CD4-positive, alpha-beta T cell treated with Interferon alpha-2 for 1 hour (primary cell): ENCODE results near the gene IMPACT.

Experiments used
- DNase-seq, 2 donors: peaks; one replicate each; pipeline ENCODE4 v3.0.0-alpha.2; 2020 to 2022

The IMPACT gene

DNA sequence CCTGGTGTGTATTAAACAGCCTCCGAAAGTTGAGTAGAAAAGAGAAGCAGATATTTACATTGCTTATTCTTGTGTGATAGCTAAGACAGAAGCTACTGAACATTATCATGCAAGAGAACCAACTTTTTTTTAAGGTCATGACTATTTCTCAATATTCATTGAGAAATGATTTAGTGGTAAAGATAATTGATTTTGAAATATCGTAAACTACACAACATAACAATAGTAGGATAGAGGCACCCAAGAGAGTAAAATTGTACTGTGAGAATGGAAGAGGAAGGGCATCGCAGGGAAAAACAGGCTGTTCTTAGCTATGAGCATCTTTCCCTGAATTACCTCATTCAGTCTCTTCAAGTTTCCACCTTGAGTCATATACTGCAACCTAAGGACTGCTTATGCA, 59.2 kb downstream of the IMPACT start:
- no peak for DNase-seq

DNA sequence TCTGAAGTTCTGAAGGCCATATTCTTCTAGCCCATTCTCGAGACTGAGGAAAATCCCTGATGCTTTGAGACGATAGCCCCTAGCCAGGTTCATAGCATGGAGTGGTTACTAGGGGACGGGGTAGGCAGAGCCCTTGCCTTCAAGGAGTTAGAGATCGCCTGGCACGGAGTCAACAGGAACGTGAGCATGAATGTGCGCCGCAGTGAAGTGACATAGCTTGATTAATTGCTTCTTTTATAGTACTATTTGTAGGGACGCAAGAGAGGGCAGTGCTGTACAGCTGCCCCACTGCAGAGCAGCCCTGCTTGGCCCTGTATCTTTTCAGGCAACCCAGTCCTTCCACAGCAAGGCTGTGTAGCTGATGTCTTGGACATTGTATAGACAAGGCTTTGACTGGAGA, 60.2 kb downstream of the IMPACT start:
- DNase-seq, result no peak

DNA sequence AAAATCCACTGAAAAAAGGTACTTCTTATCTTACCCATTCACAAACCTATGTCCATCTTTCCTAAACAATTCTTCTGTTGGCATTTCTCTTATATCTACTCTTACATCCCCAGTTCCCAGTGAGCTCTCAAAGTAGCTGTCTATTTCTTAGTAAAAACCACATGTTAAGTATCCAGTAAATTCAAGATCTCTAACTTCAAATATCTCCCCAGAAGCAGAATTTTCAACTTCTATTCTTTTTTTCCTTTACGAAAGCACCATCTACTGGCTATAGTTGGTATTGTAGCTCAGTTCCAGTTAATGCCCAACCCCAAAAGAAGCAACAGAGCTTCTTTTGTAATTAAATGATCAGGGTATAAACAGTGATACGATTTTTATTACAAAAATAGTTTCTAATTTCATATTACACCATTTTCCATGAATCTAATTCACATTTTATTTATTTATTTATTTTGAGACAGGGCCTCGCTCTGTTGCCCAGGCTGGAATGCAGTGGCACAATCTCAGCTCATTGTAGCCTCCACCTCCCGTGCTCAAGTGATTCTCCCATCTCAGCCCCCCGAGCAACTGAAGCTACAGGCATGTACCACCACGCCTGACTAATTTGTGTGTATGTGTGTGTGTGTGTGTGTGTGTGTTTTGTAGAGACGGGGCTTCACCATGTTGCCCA, 62.5 kb downstream of the IMPACT start:
- DNase-seq, result peak in 1 of 2 donors; percentile 56

DNA sequence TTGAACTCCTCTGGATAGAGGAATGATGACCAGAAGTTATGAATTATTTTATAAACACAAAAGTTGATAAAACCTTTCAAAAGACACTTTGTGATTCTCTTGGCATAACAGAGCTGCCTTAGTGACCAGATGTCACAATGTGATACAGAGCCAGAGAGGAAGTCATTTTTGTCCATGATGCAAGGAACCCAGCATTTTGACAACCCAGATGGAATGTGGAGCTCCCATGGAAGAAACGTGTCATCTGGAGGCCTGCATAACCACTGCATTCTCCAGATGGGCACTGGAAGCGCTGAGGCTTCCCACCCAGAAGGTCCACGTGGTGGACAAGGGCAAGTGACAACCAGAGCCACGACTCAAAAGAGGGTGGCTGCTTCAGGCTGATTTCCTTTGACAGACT, 64.1 kb downstream of the IMPACT start:
- no peak for DNase-seq

DNA sequence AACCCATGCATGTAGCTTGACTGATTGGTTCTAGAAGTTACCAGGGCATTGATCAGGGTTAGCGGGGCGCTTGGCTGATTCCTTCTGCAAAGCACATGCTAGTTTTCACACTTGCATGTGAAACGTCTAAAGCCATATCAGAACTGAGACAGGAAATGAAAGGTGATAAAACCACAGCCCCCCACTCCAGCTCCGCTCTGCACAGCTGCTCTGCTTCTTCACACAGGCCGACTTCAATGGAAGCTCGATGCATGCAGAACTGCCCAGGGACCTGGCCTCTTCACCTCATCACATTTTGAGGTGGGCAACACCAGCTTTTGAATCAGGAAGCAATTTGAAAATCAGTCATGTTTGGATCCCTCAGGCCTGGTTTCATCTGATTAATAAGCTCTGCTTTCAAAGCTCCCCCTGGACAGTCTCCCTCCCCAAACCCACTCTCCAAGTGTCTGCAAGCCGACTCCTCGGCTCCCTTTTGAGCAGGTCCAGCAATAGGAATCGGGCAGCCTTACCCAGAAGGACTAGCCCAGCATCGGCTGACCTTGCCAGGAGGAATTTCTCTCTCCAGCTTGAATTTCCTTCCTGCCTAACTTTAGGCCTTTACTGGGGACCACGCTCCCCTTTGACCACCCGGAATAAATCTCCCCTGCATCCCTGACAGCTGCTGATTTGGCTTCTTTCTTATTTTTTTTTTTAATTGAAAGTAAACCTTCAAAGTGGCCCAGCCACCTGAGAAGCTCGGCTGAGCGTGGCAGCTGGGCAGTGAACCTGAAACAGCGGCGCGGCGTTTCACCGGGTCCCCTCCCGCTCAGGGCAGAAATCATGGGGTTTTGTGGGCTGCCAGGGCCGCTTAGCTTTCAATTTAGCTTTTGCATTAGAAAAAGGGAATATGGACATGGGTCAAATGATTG, 65.7 kb downstream of the IMPACT start:
- DNase-seq, result peak in 1 of 2 donors; percentile 30

DNA sequence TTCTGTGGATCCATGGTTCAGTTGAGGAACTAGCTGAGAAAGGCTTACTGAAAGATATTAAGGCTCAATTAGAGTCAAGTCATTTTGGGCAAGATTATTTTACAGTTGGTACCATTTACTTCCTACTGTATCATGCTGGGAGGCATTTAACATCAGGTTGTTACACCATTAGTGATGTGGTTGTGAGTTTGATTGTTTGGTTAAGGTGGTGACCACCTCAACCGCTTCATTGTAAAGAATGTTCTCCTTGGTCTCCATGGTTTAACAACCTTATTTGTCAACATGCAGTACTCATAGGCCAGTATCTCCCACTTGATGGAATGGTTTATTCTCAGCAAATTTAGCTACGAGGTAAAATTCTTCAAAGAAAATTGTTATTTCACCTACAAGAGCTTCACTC, 68.1 kb downstream of the IMPACT start:
- no peak for DNase-seq

DNA sequence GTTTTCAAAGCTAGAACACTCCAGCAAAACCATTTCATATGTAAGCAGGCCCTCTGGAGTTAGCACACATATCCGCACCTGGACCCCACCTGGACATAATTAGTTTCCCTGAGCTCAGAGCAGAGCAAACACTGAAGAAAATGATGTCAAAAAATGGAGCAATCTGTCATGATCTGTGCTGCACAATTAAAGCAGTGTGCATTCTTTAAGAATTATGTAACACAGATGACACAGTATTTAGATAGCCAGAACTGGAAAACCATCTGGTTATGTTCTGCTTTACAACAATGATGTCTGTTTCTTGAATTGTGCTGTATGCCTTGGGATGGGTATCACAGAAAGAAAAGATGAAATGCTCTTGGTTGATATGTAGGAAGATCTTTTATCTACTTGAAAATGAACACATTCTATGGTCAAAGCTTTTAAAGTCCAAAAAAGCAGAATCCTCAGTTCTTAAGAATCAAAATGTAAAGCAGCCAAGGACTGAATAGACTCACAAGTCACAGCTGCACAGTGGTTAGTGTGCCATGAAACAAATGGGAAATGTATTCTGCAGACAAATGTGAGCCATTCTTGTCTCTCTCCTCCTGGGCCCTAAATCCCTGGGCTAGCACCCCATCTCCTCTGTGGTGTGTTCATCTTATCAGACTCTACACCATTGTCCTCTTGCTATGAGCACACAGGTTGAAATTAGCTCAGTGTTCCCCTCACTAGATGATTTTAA, 70.7 kb downstream of the IMPACT start:
- DNase-seq, result no peak

DNA sequence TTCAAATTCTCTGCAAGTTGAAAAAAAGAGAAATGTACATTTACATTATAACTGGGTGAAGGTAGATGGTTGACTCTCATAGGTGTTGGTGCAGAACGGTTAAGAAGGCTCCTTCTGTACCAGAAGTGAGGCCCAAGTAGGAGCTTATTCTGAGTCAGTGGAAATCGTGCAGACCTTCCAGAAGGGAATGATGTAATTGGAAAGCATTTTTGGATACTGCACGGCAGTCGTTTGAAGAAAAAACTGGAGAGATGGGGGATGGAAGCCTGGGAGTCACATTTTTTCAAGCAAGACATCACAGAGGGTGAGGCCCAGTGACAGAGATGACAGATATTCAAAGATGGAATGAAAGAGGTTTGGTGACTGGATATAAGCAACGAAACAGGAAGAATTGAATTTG, 73.3 kb downstream of the IMPACT start:
- DNase-seq, result no peak

DNA sequence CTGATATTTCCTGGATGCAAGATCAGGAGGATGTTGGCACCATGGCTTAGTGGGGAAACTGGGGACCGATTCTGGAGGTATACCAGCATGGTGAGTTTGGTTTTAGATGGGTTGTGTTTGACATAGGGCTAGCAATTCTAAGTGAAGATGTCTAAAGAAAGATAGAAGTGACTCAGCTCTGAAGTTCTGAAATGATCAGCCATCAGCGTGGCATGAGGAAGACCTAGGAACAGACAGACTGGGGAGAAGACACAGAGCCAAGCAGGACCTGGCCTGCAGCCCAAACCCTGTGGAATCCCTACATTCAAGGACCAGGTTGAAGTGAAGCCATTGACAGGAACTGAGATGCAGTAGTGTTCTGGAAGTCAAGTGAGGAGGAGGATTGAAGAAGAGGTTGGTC, 73.7 kb downstream of the IMPACT start:
- no peak for DNase-seq

DNA sequence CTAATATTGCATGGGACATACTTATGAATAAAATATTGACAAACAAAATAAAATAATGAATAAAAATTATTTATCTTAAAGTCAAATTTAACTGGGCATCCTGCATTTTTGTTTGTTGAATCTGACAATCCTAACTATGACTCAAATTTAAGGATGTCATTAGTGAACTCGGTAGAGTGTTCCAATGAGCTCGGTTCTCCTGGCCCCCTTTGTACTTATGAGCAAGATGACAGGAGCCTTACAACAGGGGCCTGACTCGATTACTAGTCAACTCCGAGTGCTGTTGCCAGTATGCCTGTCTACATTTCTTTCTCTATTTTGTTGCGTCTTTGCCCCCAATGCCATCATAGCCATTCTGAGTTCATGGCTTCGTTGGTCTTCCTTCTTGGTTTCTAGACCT, 74.3 kb downstream of the IMPACT start:
- no peak for DNase-seq

DNA sequence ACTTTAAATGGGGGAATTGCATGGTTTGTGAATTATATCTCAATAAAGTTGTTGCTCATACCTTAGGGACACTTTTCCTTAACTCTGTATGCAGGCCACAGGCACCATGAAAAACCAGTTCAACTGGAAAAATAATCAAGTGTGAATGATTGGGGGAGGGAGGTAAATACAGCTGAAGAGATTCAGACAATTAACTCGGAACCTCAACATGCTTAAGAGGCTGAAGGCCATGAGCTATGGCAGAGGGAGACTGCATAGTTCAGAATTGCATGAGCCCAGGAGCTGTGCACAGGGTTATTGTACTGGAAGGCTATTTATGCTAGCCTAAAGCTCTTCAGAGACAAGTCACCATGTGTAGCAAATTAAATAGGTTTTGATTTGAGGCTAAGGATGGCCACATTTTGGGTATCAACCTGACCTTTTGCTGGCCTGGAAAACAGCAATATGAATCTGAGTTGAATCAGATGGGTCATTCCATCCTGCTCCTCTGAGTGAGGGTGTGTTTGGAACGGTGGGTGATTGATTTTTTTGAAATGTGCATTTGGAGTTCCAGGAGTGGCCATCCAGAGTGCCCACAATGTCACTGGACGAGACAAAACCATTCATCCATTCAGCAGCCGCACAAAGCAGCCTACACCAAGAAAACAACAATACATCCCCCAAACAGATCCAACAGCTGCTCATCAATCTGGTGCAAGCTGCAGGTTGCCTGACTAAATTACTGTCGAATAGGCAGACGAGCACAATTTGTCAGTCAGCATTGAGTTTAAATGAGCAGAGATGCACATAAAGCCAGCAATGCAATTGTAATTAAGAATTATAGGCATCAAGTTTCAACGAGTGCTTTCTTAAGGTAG, 76.4 kb downstream of the IMPACT start:
- DNase-seq, result no peak
